GM19467 (cell line): ENCODE data around the gene FOXK1.
"Not testable (repeated sequence)": the region's sequence is repeated elsewhere in the genome, so short reads cannot be mapped to it uniquely, and the experiment has no call there.

Experiments
- ATAC-seq: cut with Tn5 transposase; IDR thresholded peaks from one replicate; pipeline ENCODE4 v1.9.1; 2021; ENCODE audit warnings: mild to moderate bottlenecking, moderate library complexity; ENCODE audit not compliant: unreplicated experiment

Gene FOXK1

GRCh38 chr7:4681886-4682620 lies at the start of gene FOXK1:
TSS of gene FOXK1 (plus strand) at chr7:4682295. CDS start at chr7:4682309, 14 bp downstream.
- peak; percentile 65 for ATAC-seq

- ATAC-seq = no peak
Observed at GRCh38 chr7:4633012-4633411, 49.1 kb upstream of the FOXK1 start.

DNA sequence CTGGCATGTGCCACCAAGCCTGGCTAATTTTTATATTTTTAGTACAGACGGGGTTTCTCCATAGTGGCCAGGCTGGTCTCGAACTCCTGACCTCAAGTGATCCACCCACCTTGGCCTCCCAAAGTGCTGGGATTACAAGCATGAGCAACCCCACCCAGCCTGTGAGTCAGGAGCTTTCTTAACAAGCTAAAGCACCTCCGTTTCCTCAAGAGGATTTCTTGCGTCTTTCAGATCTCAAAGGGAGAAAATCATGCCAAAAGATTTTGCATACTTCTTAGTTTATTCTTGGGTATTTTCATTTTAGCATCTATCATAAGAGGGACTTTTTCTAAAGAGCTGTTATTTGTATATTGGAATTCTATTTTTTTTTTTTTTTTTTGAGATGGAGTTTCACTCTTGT lies 47.9 kb upstream of the FOXK1 start:
- ATAC-seq = no peak

DNA sequence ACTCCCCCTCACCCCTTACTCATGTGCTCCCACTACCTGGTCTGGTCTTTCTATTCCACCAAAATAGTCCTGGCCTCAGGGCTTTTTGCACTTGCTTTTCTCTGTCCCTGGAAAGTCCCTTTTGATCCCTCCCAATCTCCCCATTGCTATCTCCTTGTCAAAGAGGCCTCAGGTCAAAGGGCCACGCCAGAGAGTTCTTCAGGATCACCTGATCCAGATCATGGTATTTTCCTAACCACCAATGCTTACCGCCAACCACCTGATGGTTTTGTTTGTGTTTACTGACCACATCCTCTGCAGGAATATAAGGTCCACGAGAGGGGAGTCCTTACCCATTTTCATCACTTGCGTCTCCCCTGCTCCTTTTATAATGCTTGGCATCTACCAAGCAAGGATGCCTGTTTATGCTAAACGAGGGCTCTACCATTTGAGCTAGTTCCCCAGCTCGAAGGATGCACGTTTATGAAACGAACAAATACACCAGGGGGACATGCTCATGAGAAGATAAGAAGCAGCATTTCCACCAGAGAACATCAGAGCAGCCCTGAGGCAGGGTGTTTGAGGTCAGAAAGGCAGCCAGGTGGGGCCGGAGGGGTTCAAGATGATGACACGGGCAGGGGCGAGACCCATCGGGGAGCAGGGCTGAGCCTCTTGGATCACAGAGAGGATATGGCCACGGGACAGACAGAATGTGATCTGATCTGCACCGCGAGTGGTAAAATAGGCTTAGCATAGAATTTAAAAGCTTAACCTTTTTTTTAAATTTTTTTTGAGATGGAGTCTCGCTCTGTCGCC lies 43.1 kb upstream of the FOXK1 start:
- ATAC-seq = no peak

DNA sequence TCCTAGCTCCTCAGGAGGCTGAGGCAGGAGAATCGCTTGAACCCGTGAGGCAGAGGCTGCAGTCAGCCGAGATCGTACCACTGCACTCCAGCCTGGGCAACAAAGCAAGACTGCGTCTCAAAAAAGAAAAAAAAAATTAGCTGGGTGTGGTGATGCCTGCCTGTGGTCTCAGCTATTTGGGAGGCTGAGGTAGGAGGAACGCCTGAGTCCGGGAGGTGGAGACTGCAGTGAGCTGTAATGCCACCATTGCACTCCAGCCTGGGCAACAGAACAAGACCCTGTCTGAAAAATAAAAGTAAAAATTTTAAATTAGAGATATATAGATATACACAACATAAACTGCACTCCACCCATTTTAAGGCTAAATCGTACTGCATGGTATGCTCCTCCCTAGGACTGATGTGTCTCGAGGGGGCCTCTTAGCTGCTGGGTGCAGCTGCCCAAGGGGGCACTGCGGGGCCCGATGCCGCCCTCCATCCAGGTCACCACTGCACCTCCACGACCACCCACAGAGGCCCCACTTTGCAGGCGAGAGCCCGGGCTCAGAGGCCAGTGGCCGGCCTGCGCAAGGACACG lies 40.9 kb upstream of the FOXK1 start:
- no peak for ATAC-seq

DNA sequence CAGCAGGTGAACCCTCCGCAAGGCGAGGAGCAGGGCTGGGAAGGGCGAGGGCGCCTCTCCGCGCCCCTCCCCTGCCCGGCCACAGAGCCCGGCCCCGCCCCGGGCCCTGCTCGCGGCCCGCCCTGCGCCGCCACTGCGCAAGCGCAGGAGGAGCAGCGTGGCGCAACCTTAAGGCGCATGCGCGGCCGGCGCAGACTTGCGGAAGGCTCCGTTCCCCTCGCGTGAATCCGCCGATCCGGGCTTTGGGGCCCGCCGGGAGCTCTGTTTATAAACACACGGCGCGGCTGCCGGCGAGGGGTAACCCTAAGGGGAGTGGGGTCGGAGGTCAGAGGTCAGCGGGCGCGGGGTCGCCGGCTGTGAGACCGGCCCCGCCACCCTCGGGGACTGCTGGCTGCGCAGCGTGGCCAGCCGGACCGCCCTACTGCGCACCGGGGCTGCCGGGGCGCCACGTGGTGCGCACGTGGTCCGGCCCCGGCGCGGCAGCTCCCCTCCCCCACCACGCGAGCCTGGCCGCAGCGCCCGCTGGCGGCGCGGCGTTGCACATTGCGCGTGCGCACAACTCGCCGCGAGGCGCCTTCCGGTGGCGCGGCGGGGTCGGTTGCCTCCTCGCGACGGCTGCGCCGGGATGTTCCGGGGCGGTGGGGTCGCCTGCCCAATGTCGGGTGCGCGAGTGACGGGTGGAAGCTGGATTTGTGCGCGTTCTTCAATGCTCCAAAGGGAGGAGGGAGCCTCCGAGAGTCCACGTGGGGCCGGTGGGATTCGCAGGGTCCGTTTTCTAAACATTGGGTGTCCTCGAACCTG lies 40.2 kb upstream of the FOXK1 start:
- ATAC-seq = peak; percentile 80

DNA sequence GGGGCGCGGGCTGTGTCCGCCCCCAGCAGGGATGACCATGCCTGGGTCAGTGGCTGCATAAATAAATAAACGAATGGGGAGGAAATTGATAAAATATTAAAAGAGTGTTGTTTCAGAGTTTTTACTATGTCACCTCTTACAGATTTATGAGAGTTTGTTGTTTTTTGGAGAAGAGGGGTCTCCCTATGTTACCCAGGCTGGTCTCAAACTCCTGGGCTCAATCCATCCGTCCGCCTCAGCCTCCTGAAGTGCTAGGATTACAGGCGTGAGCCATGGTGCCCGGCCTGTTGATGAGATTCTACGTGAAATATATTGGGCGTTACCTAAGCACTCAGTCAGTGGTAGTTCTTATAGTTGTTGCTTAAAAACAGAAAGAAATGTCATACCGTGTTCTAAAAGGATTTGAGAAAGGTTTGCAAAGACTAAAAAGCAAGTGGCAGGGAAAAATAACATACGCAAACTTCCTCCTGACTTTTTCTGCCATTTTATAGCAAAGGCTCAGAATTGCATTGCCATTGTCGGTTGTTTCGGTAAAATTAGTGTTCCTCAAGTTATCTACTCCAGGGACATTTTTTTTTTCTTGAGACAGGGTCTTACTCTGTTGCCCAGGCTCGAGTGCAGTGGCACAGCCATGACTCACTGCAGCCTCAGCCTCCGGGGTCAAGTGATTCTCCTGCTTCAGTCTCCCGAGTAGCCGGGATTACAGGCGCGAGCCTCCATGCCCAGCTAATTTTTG lies 39.5 kb upstream of the FOXK1 start:
- no peak for ATAC-seq

- ATAC-seq = not testable (repeated sequence)
Observed at GRCh38 chr7:4643204-4643471, 39.0 kb upstream of the FOXK1 start.

DNA sequence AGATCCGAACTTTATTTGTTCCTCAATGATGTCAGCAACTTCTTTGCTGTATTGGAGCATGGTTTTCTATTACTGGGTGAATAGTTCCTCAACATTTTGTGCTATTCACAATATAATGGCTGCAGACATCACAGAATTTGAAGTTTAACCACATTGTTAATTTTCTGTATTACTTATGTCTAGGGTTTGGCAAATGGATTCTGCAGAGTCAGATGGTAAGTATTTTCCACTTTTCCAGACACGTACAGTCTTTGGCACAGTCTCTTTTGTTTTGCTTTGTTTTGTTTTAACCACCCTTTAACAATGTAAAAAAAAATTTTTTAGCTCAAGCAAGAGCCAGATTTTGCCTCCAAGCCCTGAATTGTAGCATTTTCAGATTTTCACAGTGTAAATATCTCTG lies 36.8 kb upstream of the FOXK1 start:
- ATAC-seq = no peak

DNA sequence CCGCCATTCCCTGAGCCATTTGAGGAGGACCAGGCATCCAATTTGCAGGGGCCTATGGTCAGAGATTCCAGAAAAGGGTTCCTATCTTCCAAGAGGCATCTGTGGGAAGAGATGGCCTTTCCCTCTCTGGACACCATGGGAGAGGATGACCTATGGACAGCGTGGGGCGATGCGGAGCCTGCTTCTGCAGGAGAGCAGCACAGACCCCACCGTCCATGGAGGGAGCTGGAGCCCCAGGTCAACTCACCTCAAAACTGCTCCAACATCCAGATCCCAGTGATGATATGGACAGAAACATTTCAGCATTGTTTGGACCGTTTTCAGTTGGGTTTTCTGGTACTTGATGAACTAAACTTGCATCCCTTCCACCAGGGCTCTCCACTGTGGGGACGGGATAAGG lies 34.0 kb upstream of the FOXK1 start:
- ATAC-seq = no peak

- ATAC-seq = peak; percentile 24
Observed at GRCh38 chr7:4650433-4651047, 31.6 kb upstream of the FOXK1 start.

- ATAC-seq = no peak
Observed at GRCh38 chr7:4653771-4654170, 28.3 kb upstream of the FOXK1 start.

- no peak for ATAC-seq
Observed at GRCh38 chr7:4655311-4655710, 26.8 kb upstream of the FOXK1 start.

DNA sequence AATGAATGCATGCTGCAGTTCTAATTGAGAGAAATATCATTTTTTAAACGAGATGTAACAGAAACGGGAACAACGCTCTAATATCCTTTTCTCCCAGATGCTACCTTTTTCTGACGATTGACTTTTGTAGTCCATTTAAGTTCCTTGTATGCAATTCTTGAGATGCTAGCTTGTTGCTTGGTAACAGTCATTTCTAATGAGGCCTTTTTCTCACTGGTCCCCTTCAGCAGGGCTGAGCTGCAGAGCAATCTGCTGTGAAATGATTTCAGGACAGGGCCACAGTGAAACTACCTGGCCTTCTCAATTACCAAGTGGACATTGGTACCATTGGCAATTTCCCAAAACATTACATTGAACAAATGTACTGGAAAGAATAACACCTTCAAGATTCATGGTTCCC lies 26.2 kb upstream of the FOXK1 start:
- no peak for ATAC-seq

DNA sequence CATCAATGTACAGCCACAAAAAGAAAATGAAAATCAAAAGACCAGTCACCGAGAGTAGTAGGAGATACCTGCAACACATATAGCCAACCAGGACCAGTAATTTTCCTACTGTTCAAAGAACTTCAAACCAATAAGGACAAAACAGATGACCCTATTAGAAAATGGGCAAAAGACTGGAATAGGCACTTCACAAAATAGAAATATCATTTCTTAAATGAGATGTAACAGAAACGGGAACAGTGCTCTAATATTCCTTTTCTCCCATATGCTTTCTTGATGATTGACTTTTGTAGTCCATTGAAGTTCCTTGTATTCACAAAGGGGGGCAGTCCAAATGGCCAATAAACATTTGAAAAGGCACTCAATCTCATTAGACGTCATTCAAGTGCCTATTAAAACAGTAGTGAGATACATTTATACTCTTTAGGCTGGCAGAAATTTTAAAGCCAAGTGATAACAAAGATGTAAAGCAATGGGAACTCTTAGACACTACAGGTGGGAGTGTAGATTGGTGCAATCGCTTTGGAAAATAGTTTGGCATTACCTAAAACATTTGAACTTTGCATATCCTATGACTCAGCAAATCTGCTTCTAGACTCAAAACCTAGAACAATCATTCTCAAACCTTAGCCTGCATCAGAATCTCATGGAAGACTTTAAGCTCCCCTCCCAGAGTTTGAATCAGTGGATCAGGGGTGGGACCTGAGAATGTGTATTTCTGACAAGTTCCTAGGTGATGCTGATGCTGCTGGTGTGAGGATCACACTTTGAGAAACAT lies 24.3 kb upstream of the FOXK1 start:
- ATAC-seq = no peak

- ATAC-seq = no peak
Observed at GRCh38 chr7:4659551-4660286, 22.4 kb upstream of the FOXK1 start.

DNA sequence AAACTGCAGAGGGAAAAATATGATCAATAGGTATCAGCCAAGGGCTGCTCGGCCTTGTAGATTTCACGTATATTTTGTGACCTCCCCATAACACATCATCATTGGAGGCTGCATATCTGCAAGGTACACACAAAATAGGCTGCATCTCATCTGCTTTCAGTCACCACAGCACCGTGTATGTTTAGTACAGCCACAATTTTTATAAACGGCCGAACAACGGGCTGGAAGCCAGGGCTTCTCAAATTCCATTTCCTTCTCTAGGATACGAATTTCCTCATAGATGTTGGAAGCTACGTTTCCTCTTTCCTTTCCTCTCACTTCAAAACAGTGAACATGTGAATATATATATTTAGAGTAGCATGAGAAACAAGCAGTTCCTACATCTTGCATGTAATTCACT lies 20.2 kb upstream of the FOXK1 start:
- no peak for ATAC-seq

- no peak for ATAC-seq
Observed at GRCh38 chr7:4663239-4664018, 18.7 kb upstream of the FOXK1 start.
